GM23248 (cell line): ENCODE measurements around the gene FOXL2. TPM values are rescaled to one million over a fixed set of nuclear protein-coding genes. Genes with fewer than 3 reads are reported as not detected.

Experiments
- DNase-seq: peaks from one replicate; pipeline ENCODE4 v3.0.0-alpha.2; 2015
- H2AFZ ChIP-seq: fragments of 200-600 bp; sonication (generic); 2 replicates; pipeline ENCODE4 v1.6.1; 2016; ENCODE audit warnings: antibody characterized with exemption
- H3F3A ChIP-seq: fragments of 200-600 bp; sonication (generic); 2 replicates; pipeline ENCODE4 v1.6.1; 2016; ENCODE audit warnings: mild to moderate bottlenecking, antibody characterized with exemption, mixed run types; ENCODE audit not compliant: insufficient read depth
- H3K27ac ChIP-seq: fragments of 200-600 bp; sonication (generic); 2 replicates; pipeline ENCODE4 v1.5.1; 2016; ENCODE audit warnings: mild to moderate bottlenecking
- H3K27me3 ChIP-seq: fragments of 200-600 bp; sonication (generic); replicated peaks from 2 replicates; pipeline ENCODE4 v1.6.1; 2016; ENCODE audit warnings: mild to moderate bottlenecking; ENCODE audit not compliant: insufficient read depth
- H3K36me3 ChIP-seq: fragments of 200-600 bp; sonication (generic); 2 replicates; pipeline ENCODE4 v1.6.1; 2016; ENCODE audit warnings: low read depth, mild to moderate bottlenecking
- H3K4me1 ChIP-seq: fragments of 200-600 bp; sonication (generic); 2 replicates; pipeline ENCODE4 v1.6.1; 2016; ENCODE audit warnings: mild to moderate bottlenecking; ENCODE audit not compliant: insufficient read depth
- H3K4me2 ChIP-seq: fragments of 200-600 bp; sonication (generic); one replicate; pipeline ENCODE4 v1.6.1; 2016; ENCODE audit warnings: mild to moderate bottlenecking; ENCODE audit not compliant: unreplicated experiment
- H3K4me3 ChIP-seq: fragments of 200-600 bp; sonication (generic); 2 replicates; pipeline ENCODE4 v1.5.1; 2016; ENCODE audit warnings: mild to moderate bottlenecking
- H3K79me2 ChIP-seq: fragments of 200-600 bp; sonication (generic); 2 replicates; pipeline ENCODE4 v1.6.1; 2016; ENCODE audit warnings: mild to moderate bottlenecking; ENCODE audit not compliant: insufficient read depth
- H3K9ac ChIP-seq: fragments of 200-600 bp; sonication (generic); 2 replicates; pipeline ENCODE4 v1.6.1; 2016; ENCODE audit warnings: mild to moderate bottlenecking
- H3K9me2 ChIP-seq: fragments of 200-600 bp; sonication (generic); 2 replicates; pipeline ENCODE4 v1.6.1; 2016; ENCODE audit warnings: mixed run types, mild to moderate bottlenecking, moderate library complexity; ENCODE audit not compliant: insufficient read depth
- H3K9me3 ChIP-seq: fragments of 200-600 bp; sonication (generic); one replicate; pipeline ENCODE4 v1.6.1; 2017; ENCODE audit warnings: low read depth
- H4K20me1 ChIP-seq: fragments of 200-600 bp; sonication (generic); 2 replicates; pipeline ENCODE4 v1.6.0; 2016; ENCODE audit not compliant: insufficient read depth
- EZH2 ChIP-seq: fragments of 200-600 bp; sonication (generic); IDR thresholded peaks from 2 replicates; pipeline ENCODE4 v1.6.1; 2018; ENCODE audit warnings: antibody characterized with exemption, mild to moderate bottlenecking; ENCODE audit not compliant: insufficient read depth, poor library complexity, severe bottlenecking
- EZH2phosphoT487 ChIP-seq: fragments of 200-600 bp; sonication (generic); IDR thresholded peaks from 2 replicates; pipeline ENCODE4 v1.6.1; 2018; ENCODE audit warnings: antibody characterized with exemption, moderate library complexity, mild to moderate bottlenecking, low read depth; ENCODE audit not compliant: insufficient read depth
- WGBS, 2 experiments: methylation state at CpG; one replicate each; pipeline ENCODE4 v1.1.6; 2015 to 2017; ENCODE audit warnings: low lambda C conversion rate in 2 of 2, low coverage in 1 of 2; ENCODE audit errors: missing lambda C conversion rate in 2 of 2; 5-methylcytosine and 5-hydroxymethylcytosine counted together
- in situ Hi-C: fragments of 300-500 bp; cut with MboI; formaldehyde crosslinking; loops from 2 replicates; pipeline ENCODE4 v1.15.0; 2020
- polyA plus RNA-seq: library from polyadenylated mRNA; unstranded; fragments of >200 nt; fragmentation: Nextera tagmentation; extraction: Ambion mirVana; gene quantifications from 2 replicates; pipeline ENCODE4 v1.2.1, GENCODE V29; 2016
- total RNA-seq: library from RNA; depleted of rRNA; stranded (reverse); fragments of >200 nt; shearing (Covaris generic); gene quantifications from 2 replicates; pipeline ENCODE4 v1.2.3, GENCODE V29; 2014

Gene FOXL2
- total and polyA plus RNA-seq, 2 experiments from 2014 or later, result 0.71 to 3.6 TPM

DNA sequence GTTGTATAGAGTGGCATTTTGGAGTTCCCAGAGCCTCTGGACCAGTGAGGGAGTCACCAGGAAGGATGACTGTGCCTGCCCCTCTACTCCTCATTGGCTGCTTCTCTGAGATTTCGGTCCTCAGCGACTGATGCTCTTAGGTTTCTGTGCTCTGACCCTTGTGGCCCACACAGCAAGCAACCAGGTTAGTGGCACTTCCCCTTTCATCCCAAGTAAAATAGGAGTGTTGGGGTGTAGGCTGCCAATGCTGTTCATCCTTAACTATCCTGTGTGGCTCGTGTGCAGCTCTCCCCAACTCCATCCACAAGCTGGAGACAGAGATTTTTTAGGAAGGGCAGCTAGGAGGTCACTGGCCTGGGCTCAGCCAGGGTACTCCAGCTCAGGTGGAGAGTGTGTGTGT lies 37.9 kb upstream of the FOXL2 start:
- 28 to 35% methylated on average over 3 of the region's 3 CpGs for WGBS, 2 experiments
- H3K9me3 ChIP-seq, result no peaks in the 10 kb centered on the region
- no peak overlapping the region for H2AFZ ChIP-seq
- DNase-seq, result no peak
- H4K20me1 ChIP-seq, result no peaks in the 10 kb centered on the region
- peaks cover 9% of the 10 kb centered on the region; the same call in 1 of the 2 replicates for H3K27me3 ChIP-seq
- no peaks in the 10 kb centered on the region for H3F3A ChIP-seq
- no peaks in the 10 kb centered on the region for H3K79me2 ChIP-seq
- H3K27ac ChIP-seq, result no peak overlapping the region
- TF ChIP-seq EZH2 (no peak), EZH2phosphoT487 (no peak)
- no peak overlapping the region for H3K4me3 ChIP-seq
- no peak overlapping the region for H3K9ac ChIP-seq
- in situ Hi-C loops, result no loop called here
- no peaks in the 10 kb centered on the region for H3K9me2 ChIP-seq
- no peak overlapping the region for H3K4me2 ChIP-seq
- no peaks in the 10 kb centered on the region for H3K36me3 ChIP-seq
- H3K4me1 ChIP-seq, result no peaks in the 10 kb centered on the region

DNA sequence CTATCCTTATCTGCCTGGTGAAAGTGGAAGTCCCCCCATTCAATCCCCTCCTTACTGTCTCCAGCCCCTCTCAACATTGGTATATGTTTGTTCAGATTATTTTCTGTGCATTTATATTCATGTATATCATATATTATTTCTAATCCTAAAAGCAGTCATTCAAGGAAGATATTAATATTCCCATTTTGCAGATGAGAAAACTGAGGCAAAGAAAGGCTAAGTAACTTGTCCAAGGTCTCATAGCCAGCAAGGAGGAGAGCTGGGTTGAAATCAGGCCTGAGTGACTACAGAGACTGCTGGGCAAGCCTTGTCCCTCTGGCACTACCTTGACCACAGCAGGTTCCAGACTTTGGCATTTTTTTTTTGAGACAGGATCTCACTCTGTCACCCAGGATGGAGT lies 29.1 kb upstream of the FOXL2 start:
- in situ Hi-C loops, result no loop called here
- Histone ChIP-seq H3K4me3 (no peak overlapping the region), H3K36me3 (no peaks in the 10 kb centered on the region), H3K9ac (no peak overlapping the region), H2AFZ (no peak overlapping the region), H3K27me3 (peaks cover 6% of the 10 kb centered on the region; the same call in 1 of the 2 replicates), H3K79me2 (no peaks in the 10 kb centered on the region), H3K9me3 (no peaks in the 10 kb centered on the region), H3K4me1 (no peaks in the 10 kb centered on the region), H3F3A (no peaks in the 10 kb centered on the region), H4K20me1 (no peaks in the 10 kb centered on the region), H3K27ac (no peak overlapping the region), H3K4me2 (no peak overlapping the region), H3K9me2 (no peaks in the 10 kb centered on the region)
- TF ChIP-seq EZH2phosphoT487 (no peak), EZH2 (no peak)
- no peak for DNase-seq

DNA sequence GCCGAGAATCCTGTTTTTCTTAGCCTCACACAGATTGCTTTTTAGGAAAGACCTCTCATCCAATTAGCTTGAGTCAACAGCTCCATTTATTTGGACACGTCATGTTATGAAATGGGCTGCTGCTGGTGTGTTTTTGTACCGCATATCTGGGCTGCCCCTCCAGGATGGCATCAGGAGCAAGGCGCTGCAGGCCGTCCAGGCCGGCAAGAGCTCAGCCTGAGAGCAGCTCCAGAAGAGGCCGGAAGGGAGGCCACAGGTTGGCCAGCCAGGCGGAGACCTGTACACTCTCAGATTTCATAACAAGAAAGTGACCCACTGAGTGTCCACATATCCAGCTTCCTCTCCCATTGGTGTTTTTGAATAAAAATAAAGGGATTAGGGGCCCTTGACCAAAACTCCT lies 28.4 kb upstream of the FOXL2 start:
- no peak overlapping the region for H3K27ac ChIP-seq
- peaks cover 9% of the 10 kb centered on the region; the same call in 1 of the 2 replicates for H3K27me3 ChIP-seq
- in situ Hi-C loops, result no loop called here
- 97 to 98% methylated on average over 8 of the region's 8 CpGs for WGBS, 2 experiments
- no peaks in the 10 kb centered on the region for H3K4me1 ChIP-seq
- no peaks in the 10 kb centered on the region for H3F3A ChIP-seq
- H3K79me2 ChIP-seq, result no peaks in the 10 kb centered on the region
- TF ChIP-seq EZH2 (no peak), EZH2phosphoT487 (no peak)
- no peak overlapping the region for H3K4me2 ChIP-seq
- DNase-seq, result no peak
- no peaks in the 10 kb centered on the region for H3K36me3 ChIP-seq
- H3K9me2 ChIP-seq, result no peaks in the 10 kb centered on the region
- no peaks in the 10 kb centered on the region for H4K20me1 ChIP-seq
- no peak overlapping the region for H3K4me3 ChIP-seq
- no peak overlapping the region for H2AFZ ChIP-seq
- H3K9me3 ChIP-seq, result no peaks in the 10 kb centered on the region
- no peak overlapping the region for H3K9ac ChIP-seq

DNA sequence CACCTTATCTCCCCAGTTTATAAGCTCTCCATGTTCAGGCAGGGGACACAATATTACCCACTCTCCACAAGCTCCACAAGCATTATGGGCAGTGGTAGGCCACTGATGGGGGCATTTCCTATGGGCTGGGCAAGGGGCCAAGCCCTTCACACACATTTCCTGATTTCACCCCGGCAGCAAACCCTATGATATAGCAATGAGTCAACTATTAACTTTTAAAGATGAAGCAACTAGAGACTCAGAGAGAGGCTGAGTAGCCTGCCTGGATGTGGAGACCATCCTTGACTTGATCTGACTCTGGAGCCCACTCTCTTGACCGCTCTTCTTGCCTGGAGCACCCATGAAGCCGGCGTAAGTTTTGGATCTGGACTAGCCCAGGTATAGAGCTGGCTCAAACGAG lies 27.5 kb upstream of the FOXL2 start:
- H4K20me1 ChIP-seq, result no peaks in the 10 kb centered on the region
- no peak overlapping the region for H3K4me2 ChIP-seq
- H3K27me3 ChIP-seq, result peaks cover 15% of the 10 kb centered on the region; the same call in 1 of the 2 replicates
- TF ChIP-seq EZH2 (no peak), EZH2phosphoT487 (no peak)
- H3K9me2 ChIP-seq, result no peaks in the 10 kb centered on the region
- no peak overlapping the region for H3K4me3 ChIP-seq
- 46 to 48% methylated on average over 5 of the region's 5 CpGs for WGBS, 2 experiments
- no peak overlapping the region for H3K27ac ChIP-seq
- in situ Hi-C loops, result no loop called here
- DNase-seq, result peak; percentile 67
- no peaks in the 10 kb centered on the region for H3K79me2 ChIP-seq
- no peaks in the 10 kb centered on the region for H3K9me3 ChIP-seq
- H3F3A ChIP-seq, result no peaks in the 10 kb centered on the region
- H3K36me3 ChIP-seq, result no peaks in the 10 kb centered on the region
- H2AFZ ChIP-seq, result no peak overlapping the region
- no peaks in the 10 kb centered on the region for H3K4me1 ChIP-seq
- H3K9ac ChIP-seq, result no peak overlapping the region

DNA sequence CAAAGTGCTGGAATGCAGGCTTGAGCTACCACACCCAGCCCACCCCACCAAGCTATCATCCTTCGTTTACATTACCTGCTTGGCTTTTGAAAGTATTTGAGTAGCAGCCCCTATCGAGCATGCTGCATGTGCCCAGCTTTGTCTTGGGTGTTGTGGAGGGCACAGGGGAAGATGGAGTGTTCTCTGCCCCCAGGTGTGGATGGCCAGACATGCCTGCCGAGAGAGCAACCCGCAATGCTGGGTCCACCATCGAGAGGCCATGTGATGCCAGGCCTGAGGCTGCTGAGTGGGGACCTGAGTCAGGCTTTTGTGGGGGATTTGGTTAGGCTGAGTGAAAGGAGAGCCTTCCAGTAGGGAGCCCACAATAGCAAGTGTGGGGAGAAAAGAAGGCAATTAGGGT lies 26.0 kb upstream of the FOXL2 start:
- in situ Hi-C loops, result no loop called here
- Histone ChIP-seq H3K4me2 (no peak overlapping the region), H3K4me1 (no peaks in the 10 kb centered on the region), H3K9me3 (no peaks in the 10 kb centered on the region), H3F3A (no peaks in the 10 kb centered on the region), H3K9ac (no peak overlapping the region), H3K79me2 (no peaks in the 10 kb centered on the region), H3K27ac (no peak overlapping the region), H4K20me1 (no peaks in the 10 kb centered on the region), H3K36me3 (no peaks in the 10 kb centered on the region), H2AFZ (no peak overlapping the region), H3K27me3 (peaks cover 16% of the 10 kb centered on the region; the same call in 1 of the 2 replicates), H3K4me3 (no peak overlapping the region), H3K9me2 (no peaks in the 10 kb centered on the region)
- TF ChIP-seq EZH2phosphoT487 (no peak), EZH2 (no peak)
- no peak for DNase-seq
- WGBS, 2 experiments, result 76 to 85% methylated on average over 5 of the region's 5 CpGs
